RKO (cell line): ENCODE results near the gene OSMR.
A peak's percentile ranks its signal among the peaks of the same experiment; 100 is the strongest.
"Not testable (repeated sequence)": the region's sequence is repeated elsewhere in the genome, so short reads cannot be mapped to it uniquely, and the experiment has no call there.

ENCODE experiments used
- DNase-seq: peaks from one replicate; pipeline ENCODE4 v3.0.0-alpha.2; 2016; ENCODE audit warnings: low spot score

Gene OSMR

GRCh38 chr5:38831117-38831516, 14.7 kb upstream of the OSMR start:
- DNase-seq = no peak

- peak; percentile 42 for DNase-seq
Observed at GRCh38 chr5:38831909-38832308, 13.9 kb upstream of the OSMR start.

- no peak for DNase-seq
Observed at GRCh38 chr5:38832810-38833209, 13.0 kb upstream of the OSMR start.

- DNase-seq = no peak
Observed at GRCh38 chr5:38835887-38836286, 9.9 kb upstream of the OSMR start.

- no peak for DNase-seq
Observed at GRCh38 chr5:38837416-38837815, 8.4 kb upstream of the OSMR start.

- DNase-seq = no peak
Observed at GRCh38 chr5:38837932-38838331, 7.9 kb upstream of the OSMR start.

- DNase-seq = no peak
Observed at GRCh38 chr5:38843665-38844064, 2.1 kb upstream of the OSMR start.

- DNase-seq = no peak
Observed at GRCh38 chr5:38846379-38847011, 683 bp downstream of the OSMR start.

GRCh38 chr5:38847559-38848347, 1.9 kb downstream of the OSMR start:
- DNase-seq = no peak

GRCh38 chr5:38848637-38849036, 2.8 kb downstream of the OSMR start:
- no peak for DNase-seq

- DNase-seq = not testable (repeated sequence)
Observed at GRCh38 chr5:38851640-38852039, 5.8 kb downstream of the OSMR start.

GRCh38 chr5:38853753-38854470, 8.1 kb downstream of the OSMR start:
- no peak for DNase-seq

- DNase-seq = no peak
Observed at GRCh38 chr5:38854907-38855306, 9.1 kb downstream of the OSMR start.

- DNase-seq = no peak
Observed at GRCh38 chr5:38856660-38857059, 10.8 kb downstream of the OSMR start.

GRCh38 chr5:38858839-38859238, 13.0 kb downstream of the OSMR start:
- DNase-seq = no peak

- DNase-seq = not testable (repeated sequence)
Observed at GRCh38 chr5:38861986-38862770, 16.4 kb downstream of the OSMR start.

- no peak for DNase-seq
Observed at GRCh38 chr5:38866362-38867031, 20.7 kb downstream of the OSMR start.

- no peak for DNase-seq
Observed at GRCh38 chr5:38867032-38867398, 21.2 kb downstream of the OSMR start.

GRCh38 chr5:38867416-38867815, 21.6 kb downstream of the OSMR start:
- DNase-seq = no peak

- no peak for DNase-seq
Observed at GRCh38 chr5:38870595-38870994, 24.8 kb downstream of the OSMR start.

GRCh38 chr5:38871058-38871605, 25.3 kb downstream of the OSMR start:
- DNase-seq = no peak
